ENCODE results near the gene SDR39U1.

SDR39U1 gene

DNA sequence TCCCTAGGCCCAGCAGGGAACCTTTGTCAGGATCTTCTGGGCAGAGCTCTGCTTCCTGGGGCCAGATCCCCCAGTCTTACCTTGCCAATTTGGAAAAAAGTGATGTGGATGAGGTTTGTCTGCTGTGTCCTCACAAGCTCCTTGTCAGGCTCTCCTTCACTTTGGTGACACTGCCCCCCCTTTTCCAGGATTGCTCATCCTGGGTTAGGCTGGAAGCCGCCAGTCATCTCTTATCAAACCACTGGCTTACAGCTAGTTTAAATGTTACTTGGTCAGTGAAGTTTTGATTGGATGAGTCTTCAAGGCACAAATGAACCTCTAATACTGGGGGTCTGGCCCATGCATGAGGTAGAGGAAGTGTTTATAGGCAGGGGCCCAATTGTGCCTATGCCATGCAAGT is 28.5 kb downstream of the SDR39U1 start:
- DNase-seq (ENCODE audit: low read depth in 2 of 2, low spot score in 1 of 2), result no peak

DNA sequence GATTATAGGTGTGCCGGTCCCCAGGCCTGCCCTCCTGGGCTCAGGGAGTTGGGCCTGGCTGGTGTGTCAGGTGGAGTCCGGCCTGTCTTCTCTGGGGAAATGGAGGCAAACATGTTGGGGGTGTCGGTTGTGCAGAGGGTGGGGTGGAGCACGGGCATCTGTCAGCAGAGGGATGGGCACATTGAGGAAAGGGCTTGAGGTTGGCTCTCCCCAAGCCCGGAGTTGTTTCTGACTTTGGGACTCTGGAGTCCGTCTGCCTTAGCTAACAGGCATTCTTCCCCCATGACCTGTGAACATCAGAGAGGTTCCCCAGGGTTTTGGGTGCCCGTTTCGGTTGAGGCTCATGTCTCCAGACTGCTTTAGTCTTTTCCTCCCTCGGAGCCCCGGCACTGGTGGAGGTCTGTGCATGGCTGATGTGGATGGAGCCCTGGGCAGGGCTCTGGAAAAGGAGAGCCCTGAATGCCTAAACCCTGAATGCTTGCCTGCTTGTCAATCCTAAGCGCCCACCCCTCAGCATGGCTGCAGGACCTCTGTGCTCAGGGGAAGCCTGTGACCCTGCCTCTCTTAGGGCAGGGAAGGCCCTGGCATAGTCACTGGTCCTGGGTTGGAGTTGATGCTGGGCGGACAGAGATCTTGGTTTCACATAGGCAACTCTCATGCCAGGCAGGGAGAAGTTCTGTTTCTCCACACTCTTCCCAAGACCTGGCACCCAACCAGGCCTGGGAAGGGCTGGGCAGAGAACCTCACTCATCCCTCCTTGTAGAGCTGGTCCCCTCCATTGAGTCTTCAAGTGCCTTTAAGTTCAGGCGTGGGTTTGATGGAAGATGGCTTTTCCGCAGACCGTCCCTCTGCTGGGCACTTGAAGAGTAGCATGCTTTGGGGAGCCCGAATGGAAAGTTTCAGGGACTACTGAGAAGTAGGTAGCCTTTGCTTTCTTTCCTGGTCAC is 30.9 kb downstream of the SDR39U1 start:
- no peak for DNase-seq (ENCODE audit: low read depth in 2 of 2, low spot score in 1 of 2)

DNA sequence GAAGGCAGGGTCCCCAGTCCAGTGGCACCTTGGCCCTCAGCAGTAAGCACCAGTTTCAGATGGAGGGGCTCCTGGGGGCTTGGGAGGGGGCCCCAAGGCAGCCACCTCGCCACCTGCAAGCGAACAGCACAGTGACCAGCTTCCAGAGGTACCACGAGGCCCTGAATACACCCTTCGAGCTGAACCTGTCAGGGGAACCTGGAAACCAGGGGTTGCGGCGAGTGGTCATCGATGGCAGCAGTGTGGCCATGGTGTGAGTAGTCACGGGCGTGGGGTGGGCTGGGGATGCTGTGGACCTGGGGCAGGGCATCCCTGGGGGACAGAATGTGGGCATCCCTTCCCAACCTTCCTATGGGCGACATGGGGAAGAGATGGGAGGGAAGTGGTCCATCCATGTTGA is 32.6 kb downstream of the SDR39U1 start:
- DNase-seq (ENCODE audit: low read depth in 2 of 2, low spot score in 1 of 2), result no peak

DNA sequence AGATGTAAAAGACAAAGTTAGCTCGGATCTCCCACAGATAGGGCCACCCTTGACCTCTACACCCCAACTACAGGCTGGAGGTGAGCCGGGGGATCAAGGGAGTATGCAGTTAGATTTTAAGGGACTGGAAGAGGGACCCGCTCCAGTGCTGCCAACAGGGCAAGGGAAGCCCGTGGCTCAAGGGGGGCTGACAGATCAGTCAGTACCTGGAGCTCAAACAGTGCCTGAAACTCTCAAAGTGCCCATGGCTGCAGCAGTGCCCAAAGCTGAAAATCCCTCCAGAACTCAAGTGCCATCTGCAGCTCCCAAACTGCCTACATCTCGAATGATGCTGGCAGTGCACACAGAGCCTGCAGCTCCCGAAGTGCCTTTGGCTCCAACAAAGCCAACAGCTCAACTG is 33.4 kb downstream of the SDR39U1 start:
- no peak for DNase-seq (ENCODE audit: low read depth in 2 of 2, low spot score in 1 of 2)

DNA sequence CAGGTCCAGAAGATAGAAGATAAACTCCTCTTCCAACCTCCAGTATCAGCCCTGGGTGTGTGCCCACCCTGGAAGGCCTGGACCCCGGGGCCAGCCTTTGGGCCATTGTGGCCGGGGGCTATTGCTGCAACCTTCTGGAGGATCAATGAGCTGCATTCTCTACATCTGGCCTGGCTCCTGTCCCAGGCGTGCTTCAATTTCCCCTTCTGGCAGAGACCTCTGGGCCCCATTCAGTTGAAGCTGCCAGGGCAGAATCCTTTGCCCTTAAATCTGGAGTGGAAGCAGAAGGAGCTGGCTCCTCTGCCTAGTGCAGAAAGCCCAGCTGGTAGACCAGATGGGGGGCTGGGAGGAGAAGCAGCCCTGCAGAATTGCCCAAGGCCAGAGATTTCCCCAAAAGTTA is 33.8 kb downstream of the SDR39U1 start:
- DNase-seq (ENCODE audit: low read depth in 2 of 2, low spot score in 1 of 2), result no peak

- DNase-seq (ENCODE audit: low read depth in 2 of 2, low spot score in 1 of 2), result no peak
Measured at GRCh38 chr14:24407608-24408325, 34.8 kb downstream of the SDR39U1 start.

DNA sequence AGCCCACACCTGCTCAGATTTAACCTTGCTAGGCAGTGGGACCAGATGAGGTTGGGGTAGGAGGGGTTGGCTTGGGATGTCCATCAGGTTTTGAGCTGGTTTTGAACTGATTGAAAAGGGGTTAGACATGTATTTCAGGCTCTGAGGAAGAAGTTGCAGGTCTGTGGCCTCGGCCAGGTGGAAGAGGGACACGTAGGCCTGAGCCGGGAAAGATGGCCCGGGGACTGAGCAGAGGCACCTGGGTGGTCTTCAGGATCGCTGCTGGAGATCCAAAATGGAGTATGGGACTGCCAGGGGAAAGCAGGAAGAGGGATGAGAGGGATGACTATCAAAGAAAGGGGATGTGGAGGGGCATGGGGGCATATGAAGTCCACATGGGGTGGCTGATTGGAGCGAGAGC is 36.2 kb downstream of the SDR39U1 start:
- DNase-seq (ENCODE audit: low read depth in 2 of 2, low spot score in 1 of 2), result no peak

DNA sequence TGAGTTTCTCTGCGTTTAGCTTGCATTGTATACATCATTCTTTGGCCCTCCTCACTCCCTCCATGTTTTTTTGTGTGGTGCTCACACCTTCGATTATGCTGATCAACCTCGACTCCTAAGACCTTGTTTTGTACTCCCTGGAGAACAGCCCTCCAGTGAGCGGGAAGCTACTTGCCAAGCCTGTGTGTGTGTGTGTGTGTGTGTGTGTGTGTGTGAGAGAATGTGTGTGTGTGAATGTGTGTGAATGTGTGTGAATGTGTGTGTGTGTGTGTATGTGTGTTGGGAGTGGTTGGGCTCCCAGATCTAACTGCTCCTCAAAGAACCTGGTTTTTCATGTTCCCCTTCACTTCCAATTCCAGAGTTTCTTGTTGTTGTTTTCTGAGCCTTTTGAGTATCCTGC is 37.8 kb downstream of the SDR39U1 start:
- no peak for DNase-seq (ENCODE audit: low read depth in 2 of 2, low spot score in 1 of 2)

- DNase-seq (ENCODE audit: low read depth in 2 of 2, low spot score in 1 of 2), result no peak
Measured at GRCh38 chr14:24403294-24403998, 39.1 kb downstream of the SDR39U1 start.

DNA sequence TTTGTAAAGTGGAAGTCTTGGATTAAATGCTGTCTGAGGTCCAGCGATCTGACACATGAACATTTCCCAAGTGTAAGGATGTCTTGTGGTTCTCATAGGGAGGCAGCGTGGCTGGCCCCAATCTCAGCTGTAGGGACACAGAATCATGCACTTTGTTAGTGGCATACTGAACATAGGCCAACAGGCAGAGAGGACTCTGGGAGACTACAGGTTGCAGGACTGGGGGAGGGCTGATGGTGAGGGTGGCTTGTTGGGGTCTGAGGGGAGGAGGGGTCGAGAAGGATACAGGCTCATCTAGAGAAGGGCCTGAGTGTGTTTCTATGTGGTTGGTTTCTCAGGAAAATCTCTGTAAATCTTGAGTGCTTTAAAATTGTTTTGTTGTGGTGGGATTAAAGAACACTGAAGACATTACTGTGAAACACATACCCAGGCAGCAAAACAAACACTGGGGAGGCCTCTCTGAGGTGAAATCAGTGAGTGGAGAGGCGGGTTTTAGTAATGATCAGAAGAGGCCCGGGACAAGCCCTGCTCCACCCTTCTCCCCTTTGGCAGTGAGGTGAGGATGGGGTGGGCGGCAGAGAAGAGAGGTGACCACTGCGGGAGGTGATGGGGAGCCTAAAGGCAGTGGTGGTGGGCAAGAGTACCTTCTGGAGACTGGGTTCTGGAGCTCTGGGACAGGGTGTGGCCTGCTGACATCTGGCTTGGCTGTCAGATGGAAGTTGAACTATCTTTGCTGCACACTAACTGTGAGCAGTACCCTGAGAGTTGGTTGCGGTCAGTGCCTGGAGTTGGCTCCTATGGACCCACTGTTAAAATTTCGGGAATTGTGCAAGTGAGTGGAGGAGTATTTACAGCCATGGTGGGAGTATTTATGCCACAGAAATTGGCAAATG is 40.5 kb downstream of the SDR39U1 start:
- DNase-seq (ENCODE audit: low read depth in 2 of 2, low spot score in 1 of 2), result no peak

DNA sequence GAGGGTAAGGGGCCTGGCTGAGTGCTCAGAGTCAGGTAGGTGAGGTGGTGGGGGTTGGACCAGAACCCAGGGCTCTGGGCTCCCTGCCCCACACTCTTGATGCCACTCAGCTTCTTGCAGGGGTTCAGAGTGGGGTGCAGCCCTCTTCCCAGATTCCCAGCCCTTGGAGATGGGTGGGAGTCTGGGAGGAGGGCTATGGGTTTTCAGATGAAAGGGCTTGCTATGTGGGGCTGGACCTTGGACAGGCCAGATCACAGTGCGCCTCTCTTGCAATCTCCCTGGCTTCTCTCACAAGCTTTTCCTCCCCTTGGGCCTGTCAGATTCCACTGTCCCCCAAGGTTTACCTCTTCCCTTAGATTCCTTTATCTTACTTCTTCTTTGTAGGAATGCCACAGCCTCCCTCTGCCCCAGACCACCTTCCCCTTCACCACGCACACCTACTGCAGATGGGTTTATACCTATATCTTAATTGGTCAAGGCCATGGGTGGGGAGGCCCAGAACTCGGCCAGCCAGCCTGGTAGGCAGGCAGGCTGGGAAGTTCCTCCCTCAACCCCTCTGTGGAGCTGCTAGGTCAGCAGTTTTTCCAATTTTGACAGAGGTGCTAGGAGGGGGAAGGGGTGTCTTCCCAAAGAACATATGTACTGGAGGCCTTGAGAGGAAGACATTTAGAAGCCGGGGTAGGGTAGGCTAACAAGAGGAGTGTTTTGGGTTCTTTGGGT is 42.4 kb downstream of the SDR39U1 start:
- no peak for DNase-seq (ENCODE audit: low read depth in 2 of 2, low spot score in 1 of 2)

GRCh38 chr14:24399447-24399822 is 43.1 kb downstream of the SDR39U1 start:
- no peak for DNase-seq (ENCODE audit: low read depth in 2 of 2, low spot score in 1 of 2)

DNA sequence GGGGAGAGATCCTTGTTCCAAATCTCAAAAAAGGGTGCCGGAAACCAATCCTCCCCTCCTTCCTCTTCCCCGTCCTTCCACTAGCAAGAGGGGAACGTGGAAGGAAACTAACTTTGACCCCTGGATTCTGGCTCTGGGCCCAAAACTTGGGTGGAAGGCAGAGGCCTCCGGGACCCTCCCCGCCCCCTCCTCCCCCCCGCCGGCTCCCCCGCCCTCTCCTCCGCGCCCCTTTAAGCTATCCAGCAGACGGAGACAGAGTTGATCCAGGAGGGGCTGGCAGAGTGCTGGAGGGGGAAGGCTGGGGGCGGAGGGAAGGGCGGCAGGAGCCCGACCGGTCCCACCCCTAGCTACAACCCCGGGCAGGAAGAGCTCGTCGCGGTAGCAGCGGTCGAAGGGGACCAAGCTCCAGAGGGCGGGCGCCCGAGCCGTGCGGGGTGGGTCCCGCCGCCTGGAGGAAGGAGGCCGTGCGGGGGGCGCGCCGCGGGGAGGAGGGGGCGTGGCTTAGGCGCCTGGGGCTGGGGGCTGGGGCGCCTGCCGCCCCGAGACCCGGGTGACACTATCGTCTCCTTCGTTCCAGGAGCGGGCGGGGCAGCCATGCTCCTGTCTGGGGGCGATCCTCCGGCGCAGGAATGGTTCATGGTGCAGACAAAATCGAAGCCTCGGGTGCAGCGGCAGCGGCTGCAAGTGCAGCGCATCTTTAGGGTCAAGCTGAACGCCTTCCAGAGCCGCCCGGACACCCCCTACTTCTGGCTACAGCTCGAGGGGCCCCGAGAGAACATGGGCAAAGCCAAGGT is 43.7 kb downstream of the SDR39U1 start, which contains the start of gene NYNRIN:
NYNRIN (plus strand) TSS at position 351 of the 794 bp plus-strand sequence; CDS start at position 595, 244 bp downstream.
- DNase-seq (ENCODE audit: low read depth in 2 of 2, low spot score in 1 of 2), result no peak

GRCh38 chr14:24398293-24398652 is 44.3 kb downstream of the SDR39U1 start:
- DNase-seq (ENCODE audit: low read depth in 2 of 2, low spot score in 1 of 2), result no peak

DNA sequence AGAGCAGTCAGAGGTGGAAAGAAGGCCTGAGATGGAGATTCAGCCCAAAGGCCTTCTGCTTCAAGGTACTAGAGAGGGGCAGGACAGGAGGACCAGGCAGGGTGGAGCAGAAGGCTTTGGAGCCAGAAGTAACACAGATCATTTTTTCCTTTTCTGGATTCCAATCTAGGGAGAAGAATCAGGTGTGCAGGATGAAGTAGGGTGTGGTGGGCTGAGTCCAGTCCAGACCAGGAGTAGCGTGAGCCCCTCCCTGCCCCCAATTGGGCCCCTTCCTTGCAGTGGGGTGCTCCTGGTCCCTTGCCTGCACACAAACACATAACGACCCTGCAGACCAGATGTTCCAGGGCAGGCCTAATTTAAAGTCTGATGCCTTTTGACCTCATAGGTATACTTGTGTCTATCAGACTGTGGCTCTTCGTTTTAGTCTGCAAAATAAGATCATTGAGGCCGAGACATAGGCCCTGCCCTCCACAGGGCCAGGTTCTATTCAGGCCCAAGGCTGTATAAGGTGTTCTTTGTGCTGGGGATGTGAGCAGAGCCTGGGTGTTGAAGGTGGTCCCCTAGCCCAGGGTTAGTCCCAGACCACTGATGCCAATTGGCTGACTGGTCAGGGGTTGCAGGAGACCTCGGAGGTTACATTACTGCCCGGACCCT is 44.8 kb downstream of the SDR39U1 start:
- DNase-seq (ENCODE audit: low read depth in 2 of 2, low spot score in 1 of 2), result no peak

- no peak for DNase-seq (ENCODE audit: low read depth in 2 of 2, low spot score in 1 of 2)
Measured at GRCh38 chr14:24395609-24396582, 46.7 kb downstream of the SDR39U1 start.

- no peak for DNase-seq (ENCODE audit: low read depth in 2 of 2, low spot score in 1 of 2)
Measured at GRCh38 chr14:24394275-24394674, 48.3 kb downstream of the SDR39U1 start.

Data from stimulated activated CD8-positive, alpha-beta memory T cell treated with anti-CD3 and anti-CD28 coated beads, Interleukin-4, amount 100 ng/mL, for 4 hours (primary cell).